WTC11 (cell line): ENCODE results near the gene CCDC92.

Experiments
- ATF2 ChIP-seq: sonication (generic); formaldehyde crosslinking; IDR thresholded peaks from 2 replicates; pipeline ENCODE4 v1.8.1; 2022; ENCODE audit warnings: low read depth, missing genetic modification reagents, borderline replicate concordance
- CBFB ChIP-seq: sonication (generic); formaldehyde crosslinking; IDR thresholded peaks from 2 replicates; pipeline ENCODE4 v1.8.1; 2022; ENCODE audit warnings: mild to moderate bottlenecking, low read depth, missing genetic modification reagents
- CTCF ChIP-seq: fragments of 200-600 bp; IDR thresholded peaks from 2 replicates; pipeline ENCODE4 v1.8.0; 2022; ENCODE audit warnings: antibody characterized with exemption
- E2F4 ChIP-seq: sonication (generic); formaldehyde crosslinking; IDR thresholded peaks from 2 replicates; pipeline ENCODE4 v1.8.1; 2022; ENCODE audit warnings: low read depth, mild to moderate bottlenecking, moderate library complexity, missing genetic modification reagents, borderline replicate concordance
- IRF1 ChIP-seq: sonication (generic); formaldehyde crosslinking; IDR thresholded peaks from 2 replicates; pipeline ENCODE4 v1.8.0; 2023; ENCODE audit warnings: missing genetic modification reagents
- MAX ChIP-seq: sonication (generic); formaldehyde crosslinking; IDR thresholded peaks from 2 replicates; pipeline ENCODE4 v1.8.0; 2022; ENCODE audit warnings: mild to moderate bottlenecking, missing genetic modification reagents
- NFE2L1 ChIP-seq: sonication (generic); formaldehyde crosslinking; IDR thresholded peaks from 2 replicates; pipeline ENCODE4 v1.8.1; 2023; ENCODE audit warnings: missing genetic modification reagents
- NR1H2 ChIP-seq: sonication (generic); formaldehyde crosslinking; IDR thresholded peaks from 2 replicates; pipeline ENCODE4 v1.9.0; 2021; ENCODE audit warnings: mild to moderate bottlenecking, moderate library complexity, missing genetic modification reagents
- PREB ChIP-seq: sonication (generic); formaldehyde crosslinking; IDR thresholded peaks from 2 replicates; pipeline ENCODE4 v1.8.1; 2022; ENCODE audit warnings: mild to moderate bottlenecking, missing genetic modification reagents, moderate library complexity, borderline replicate concordance
- TEAD4 ChIP-seq: sonication (generic); formaldehyde crosslinking; IDR thresholded peaks from 2 replicates; pipeline ENCODE4 v1.8.0; 2022; ENCODE audit warnings: mild to moderate bottlenecking, missing genetic modification reagents
- ZNF121 ChIP-seq: sonication (generic); formaldehyde crosslinking; IDR thresholded peaks from 2 replicates; pipeline ENCODE4 v1.8.0; 2023; ENCODE audit warnings: missing genetic modification reagents

GRCh38 chr12:123907726-123908476 is 64.7 kb downstream of the CCDC92 start:
- TF ChIP-seq CBFB (no peak), CTCF (no peak), NFE2L1 (no peak), E2F4 (no peak), ZNF121 (CRISPR knock-in tag) (no peak), PREB (CRISPR knock-in tag) (no peak), MAX (CRISPR knock-in tag) (no peak), TEAD4 (CRISPR knock-in tag) (no peak), NR1H2 (no peak), ATF2 (CRISPR knock-in tag) (no peak), IRF1 (no peak)
